Femur (tissue), 1 donor: ENCODE results near the gene ZFP64.
"Not testable (repeated sequence)": the region's sequence is repeated elsewhere in the genome, so short reads cannot be mapped to it uniquely, and the experiment has no call there.

Source experiments
- DNase-seq: peaks from one replicate; pipeline ENCODE4 v3.0.0-alpha.2; 2017

The ZFP64 gene

GRCh38 chr20:52201395-52201794 is 9.8 kb upstream of the ZFP64 start:
- DNase-seq: no peak

- DNase-seq: no peak
These were observed 9.3 kb upstream of the ZFP64 start for GRCh38 chr20:52200870-52201269.

GRCh38 chr20:52196845-52197244 is 5.3 kb upstream of the ZFP64 start:
- no peak for DNase-seq

GRCh38 chr20:52193886-52194545 is 2.4 kb upstream of the ZFP64 start:
- DNase-seq: no peak

GRCh38 chr20:52193133-52193532 is 1.6 kb upstream of the ZFP64 start:
- DNase-seq: no peak

- DNase-seq: not testable (repeated sequence)
These were observed 1.1 kb upstream of the ZFP64 start for GRCh38 chr20:52192719-52193007.

GRCh38 chr20:52191916-52192718 is 538 bp upstream of the ZFP64 start:
- peak; percentile 62 for DNase-seq

GRCh38 chr20:52190437-52191131 is 995 bp downstream of the ZFP64 start:
- DNase-seq: peak; percentile 49

- no peak for DNase-seq
These were observed 9.8 kb downstream of the ZFP64 start for GRCh38 chr20:52181766-52182165.

- DNase-seq: no peak
These were observed 11.3 kb downstream of the ZFP64 start for GRCh38 chr20:52180180-52180840.

GRCh38 chr20:52179331-52180179 is 12.0 kb downstream of the ZFP64 start:
- DNase-seq: no peak

- no peak for DNase-seq
These were observed 12.9 kb downstream of the ZFP64 start for GRCh38 chr20:52178691-52179090.

- no peak for DNase-seq
These were observed 15.7 kb downstream of the ZFP64 start for GRCh38 chr20:52175840-52176239.

- DNase-seq: no peak
These were observed 19.1 kb downstream of the ZFP64 start for GRCh38 chr20:52172392-52173047.

GRCh38 chr20:52171025-52171424 is 20.6 kb downstream of the ZFP64 start:
- DNase-seq: no peak

- DNase-seq: no peak
These were observed 23.5 kb downstream of the ZFP64 start for GRCh38 chr20:52168116-52168515.

GRCh38 chr20:52167232-52167840 is 24.2 kb downstream of the ZFP64 start:
- DNase-seq: no peak

GRCh38 chr20:52166150-52166549 is 25.4 kb downstream of the ZFP64 start:
- DNase-seq: no peak

- no peak for DNase-seq
These were observed 30.9 kb downstream of the ZFP64 start for GRCh38 chr20:52160621-52161204.

- DNase-seq: no peak
These were observed 31.5 kb downstream of the ZFP64 start for GRCh38 chr20:52160049-52160570.

GRCh38 chr20:52154575-52154974 is 37.0 kb downstream of the ZFP64 start:
- DNase-seq: no peak
